Metanephros (tissue), 1 donor: ENCODE data around the gene PREB. TPM values are rescaled to one million over a fixed set of nuclear protein-coding genes. Genes with fewer than 3 reads are reported as not detected.

Experiments
- total RNA-seq: library from RNA; depleted of rRNA; stranded (reverse); fragments of >200 nt; gene quantifications from one replicate; pipeline ENCODE4 v1.2.3, GENCODE V29; 2014

The PREB gene, protein sequence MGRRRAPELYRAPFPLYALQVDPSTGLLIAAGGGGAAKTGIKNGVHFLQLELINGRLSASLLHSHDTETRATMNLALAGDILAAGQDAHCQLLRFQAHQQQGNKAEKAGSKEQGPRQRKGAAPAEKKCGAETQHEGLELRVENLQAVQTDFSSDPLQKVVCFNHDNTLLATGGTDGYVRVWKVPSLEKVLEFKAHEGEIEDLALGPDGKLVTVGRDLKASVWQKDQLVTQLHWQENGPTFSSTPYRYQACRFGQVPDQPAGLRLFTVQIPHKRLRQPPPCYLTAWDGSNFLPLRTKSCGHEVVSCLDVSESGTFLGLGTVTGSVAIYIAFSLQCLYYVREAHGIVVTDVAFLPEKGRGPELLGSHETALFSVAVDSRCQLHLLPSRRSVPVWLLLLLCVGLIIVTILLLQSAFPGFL
- total RNA-seq, result 27.2 TPM

DNA sequence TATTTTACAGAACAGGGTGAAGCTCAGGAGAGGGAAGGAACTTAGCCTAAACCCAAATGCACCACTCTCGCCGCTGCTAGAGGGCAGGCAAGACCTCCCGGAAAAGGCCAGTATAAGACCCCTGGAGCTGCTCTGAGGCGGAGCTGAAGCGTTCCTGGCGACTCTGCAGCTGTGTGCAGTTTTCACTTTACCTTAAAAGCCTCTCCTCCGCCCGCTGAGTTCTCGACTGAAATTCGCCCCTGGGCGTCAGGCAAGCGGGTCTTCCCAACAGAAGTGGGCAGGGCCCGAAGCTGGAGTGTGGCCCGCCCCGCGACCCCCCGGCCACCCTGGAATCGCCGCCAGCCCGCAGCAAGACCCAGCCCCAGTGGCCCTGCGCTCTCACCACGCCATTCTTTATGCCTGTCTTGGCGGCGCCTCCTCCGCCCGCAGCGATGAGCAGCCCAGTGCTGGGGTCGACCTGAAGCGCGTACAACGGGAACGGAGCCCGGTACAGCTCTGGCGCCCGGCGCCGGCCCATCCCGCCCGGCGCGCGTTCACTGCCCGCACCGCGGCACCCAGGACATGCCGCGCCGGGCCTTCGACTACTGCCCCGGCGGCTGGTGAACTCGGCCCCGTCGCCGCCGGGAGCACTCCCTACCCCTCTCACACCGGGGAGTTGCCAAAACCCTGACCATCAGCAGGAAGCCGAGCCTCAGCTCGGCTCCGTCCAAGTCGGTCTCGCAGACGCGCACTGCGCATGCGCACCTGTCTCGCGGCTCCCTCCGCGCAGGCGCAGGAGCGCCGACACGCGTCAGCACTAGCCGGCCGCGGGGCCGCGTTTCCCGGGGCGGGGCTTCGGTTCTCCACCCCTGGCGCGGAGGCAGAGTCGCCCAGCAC is at the start of gene PREB:
PREB (minus strand) TSS at position 732 of the 876 bp plus-strand sequence; CDS start at position 517, 215 bp downstream.

DNA sequence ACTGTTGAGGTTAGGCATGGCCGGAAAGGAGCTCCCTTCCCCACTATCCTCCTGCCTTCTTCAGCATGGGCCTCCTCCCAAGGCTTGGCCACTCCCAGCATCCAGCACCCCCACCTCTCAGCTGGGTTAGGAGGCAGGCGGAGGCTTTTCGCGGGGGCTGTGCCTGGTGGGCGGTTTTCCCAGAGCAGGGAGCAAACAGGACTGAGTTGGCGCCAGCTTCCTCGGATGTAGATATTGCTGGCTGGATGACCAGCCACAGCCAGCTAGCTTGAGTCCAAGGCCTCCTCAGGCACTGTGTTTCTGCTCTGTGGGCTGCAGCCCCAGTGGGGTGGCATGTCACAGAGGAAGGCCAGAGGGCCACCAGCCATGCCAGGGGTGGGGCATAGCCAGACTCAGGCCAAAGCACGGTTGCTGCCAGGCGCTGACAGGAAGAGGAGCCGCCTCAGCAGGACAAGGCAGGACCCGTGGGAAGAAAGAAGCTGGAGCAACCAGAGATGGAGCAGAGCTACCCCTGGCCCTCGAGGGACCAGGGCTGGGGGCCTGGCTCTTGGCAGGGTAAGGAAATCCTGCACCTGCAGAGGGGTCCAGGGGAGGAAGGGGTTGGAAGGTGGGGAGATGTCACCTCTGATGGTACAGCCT is 14.5 kb upstream of the PREB start, which contains the start of gene TCF23:
TCF23 (plus strand) TSS at position 204 of the 639 bp plus-strand sequence; CDS start at position 334, 130 bp downstream.

DNA sequence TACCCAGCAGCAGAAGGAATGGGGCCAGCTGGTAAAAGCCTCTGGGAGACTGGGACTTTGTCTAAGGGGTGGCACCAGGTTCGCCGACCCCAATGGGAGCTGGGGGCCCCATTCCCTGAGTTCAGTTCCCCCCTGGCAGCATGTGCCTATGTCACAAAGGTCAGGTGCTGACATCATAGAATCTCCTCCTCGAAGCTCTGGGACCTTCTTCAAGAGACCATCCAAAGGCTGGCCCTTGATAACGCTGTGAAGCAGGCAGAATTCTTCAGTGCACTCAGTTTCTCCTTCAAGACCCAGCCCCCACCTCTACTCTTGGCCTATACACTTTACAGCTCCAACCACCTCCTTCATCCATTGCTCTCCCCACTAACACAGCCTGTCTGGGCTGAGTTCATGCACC is 4.9 kb upstream of the PREB start, which contains the start of gene PRR30:
PRR30 (minus strand) TSS at position 101 of the 400 bp plus-strand sequence. CDS start 1,081 bp downstream, outside the sequence.

DNA sequence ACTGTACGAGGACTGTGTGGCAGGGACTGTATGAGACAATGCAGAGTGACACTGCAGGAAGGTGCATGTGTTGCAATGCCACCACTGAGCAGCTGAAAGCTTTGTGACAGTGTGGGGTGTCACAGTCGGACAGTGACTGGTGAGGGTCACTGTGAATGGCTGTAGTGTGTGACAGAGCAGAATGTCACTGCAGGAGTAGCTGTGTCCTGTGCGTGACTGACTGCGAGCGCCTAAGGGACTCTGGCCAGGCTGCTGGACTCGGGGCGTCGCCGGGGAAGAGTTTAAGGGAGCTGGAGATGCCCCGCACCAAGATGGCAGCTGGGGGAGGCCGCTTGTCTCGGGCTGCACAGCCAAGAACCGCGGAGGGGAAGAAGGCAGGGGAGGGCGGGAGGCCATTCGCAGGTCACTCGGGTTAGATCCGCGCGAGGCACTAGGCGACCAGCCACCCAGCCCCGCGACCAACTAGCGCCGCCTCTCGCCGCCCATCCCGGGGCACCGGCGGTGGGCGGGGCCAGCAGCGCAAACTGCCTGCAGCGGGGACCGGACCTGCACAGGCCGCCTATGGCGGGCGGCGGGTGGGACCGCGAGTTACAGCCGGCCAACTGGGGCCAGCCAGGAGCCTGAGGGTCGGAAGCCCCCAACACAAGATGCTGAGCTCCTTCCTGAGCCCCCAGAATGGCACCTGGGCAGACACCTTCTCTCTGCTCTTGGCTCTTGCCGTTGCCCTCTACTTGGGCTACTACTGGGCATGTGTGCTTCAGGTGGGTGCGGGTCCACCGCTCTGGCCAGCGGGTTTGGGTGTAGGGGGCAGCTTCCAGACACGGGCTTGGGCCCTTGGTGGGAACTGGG is 10.9 kb downstream of the PREB start, which contains the start of gene ABHD1:
ABHD1 (plus strand) TSS at position 514 of the 849 bp plus-strand sequence; CDS start at position 648, 134 bp downstream.

DNA sequence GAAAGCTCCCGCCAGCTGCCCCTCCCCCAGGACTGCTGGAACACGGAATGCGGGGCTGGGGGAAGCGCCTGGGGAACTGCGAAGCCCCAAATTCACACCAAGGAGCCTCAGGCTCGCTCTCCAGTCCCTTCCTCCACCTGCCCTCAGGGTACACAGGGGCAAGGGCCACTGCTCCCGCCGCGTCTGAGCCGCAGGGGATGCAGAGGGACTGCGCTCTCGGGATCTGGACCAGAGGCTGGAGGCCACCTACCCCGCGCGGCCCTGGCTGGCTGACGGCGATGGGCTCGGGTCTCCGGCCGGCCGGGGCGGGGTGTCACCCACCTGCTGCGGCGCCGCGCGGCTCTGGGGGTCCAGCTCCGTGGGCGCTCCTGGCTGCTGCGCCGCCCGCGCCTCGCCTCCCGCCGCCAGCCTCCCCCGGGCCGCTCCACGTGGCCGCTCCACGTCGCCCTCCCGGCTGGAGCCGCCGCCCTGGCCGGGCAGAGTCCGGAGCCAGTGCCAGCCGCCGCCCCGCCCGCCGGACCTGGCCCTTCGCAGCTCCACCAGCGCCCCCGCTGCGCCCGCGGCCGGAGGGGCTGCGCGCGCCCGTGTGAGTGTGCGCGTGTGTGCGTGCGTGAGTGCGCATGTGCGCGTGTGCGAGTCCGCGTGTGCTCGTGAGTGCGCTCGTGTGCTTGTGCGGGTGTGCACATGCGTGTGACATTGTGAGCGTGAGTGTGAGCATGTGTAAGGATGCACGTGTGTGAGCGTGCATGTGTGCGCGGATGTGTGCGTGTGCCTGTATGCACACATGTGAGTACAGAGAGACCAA is 15.7 kb downstream of the PREB start, which contains the start of gene CGREF1:
CGREF1 (minus strand) TSS at position 604 of the 805 bp plus-strand sequence. CDS start 14,762 bp downstream, outside the sequence.

DNA sequence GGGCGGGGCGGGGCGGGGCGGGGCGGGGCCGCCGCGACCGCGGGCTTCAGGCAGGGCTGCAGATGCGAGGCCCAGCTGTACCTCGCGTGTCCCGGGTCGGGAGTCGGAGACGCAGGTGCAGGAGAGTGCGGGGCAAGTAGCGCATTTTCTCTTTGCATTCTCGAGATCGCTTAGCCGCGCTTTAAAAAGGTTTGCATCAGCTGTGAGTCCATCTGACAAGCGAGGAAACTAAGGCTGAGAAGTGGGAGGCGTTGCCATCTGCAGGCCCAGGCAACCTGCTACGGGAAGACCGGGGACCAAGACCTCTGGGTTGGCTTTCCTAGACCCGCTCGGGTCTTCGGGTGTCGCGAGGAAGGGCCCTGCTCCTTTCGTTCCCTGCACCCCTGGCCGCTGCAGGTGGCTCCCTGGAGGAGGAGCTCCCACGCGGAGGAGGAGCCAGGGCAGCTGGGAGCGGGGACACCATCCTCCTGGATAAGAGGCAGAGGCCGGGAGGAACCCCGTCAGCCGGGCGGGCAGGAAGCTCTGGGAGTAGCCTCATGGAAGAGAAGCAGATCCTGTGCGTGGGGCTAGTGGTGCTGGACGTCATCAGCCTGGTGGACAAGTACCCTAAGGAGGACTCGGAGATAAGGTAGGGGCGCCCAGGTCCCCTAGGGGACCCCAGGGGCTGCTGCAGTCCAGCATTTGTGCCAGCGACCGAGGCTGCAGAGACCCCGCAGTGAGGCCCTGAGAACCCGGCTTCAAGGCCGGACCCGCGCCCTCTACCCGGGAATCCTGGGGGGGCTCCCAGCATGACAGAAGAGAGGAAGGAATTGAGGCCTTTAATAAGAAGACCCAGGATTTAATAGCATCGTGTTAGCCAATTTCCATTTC is 47.5 kb downstream of the PREB start, which contains the start of gene KHK:
KHK (plus strand) TSS at position 49 of the 870 bp plus-strand sequence; CDS start at position 537, 488 bp downstream.

Other genes starting within 250 kb of the PREB start
- gene MAPRE3, start 164.0 kb downstream of the PREB start, total RNA-seq, result 7.0 TPM
- 33.5 TPM for gene TMEM214, start 101.7 kb downstream of the PREB start, total RNA-seq
- gene AGBL5, start 83.0 kb downstream of the PREB start, total RNA-seq, result 31.6 TPM
- gene OST4, start 63.0 kb downstream of the PREB start, total RNA-seq, result 166 TPM
- 164 TPM for gene EMILIN1, start 56.0 kb downstream of the PREB start, total RNA-seq
- 18.2 TPM for gene KHK, start 47.9 kb downstream of the PREB start, total RNA-seq
- gene CGREF1, start 15.5 kb downstream of the PREB start, total RNA-seq, result 3.6 TPM
- gene ABHD1, start 10.8 kb downstream of the PREB start, total RNA-seq, result 0.47 TPM
- not detected for gene PRR30, start 4.8 kb upstream of the PREB start, total RNA-seq
- 0.35 TPM for gene TCF23, start 14.4 kb upstream of the PREB start, total RNA-seq
- gene ATRAID, start 77.4 kb upstream of the PREB start, total RNA-seq, result 146 TPM
- 31.8 TPM for gene SLC5A6, start 77.6 kb upstream of the PREB start, total RNA-seq
- gene CAD, start 82.7 kb upstream of the PREB start, total RNA-seq, result 52.7 TPM
- 2.2 TPM for gene SLC30A3, start 128.4 kb upstream of the PREB start, total RNA-seq
- gene DNAJC5G, start 140.8 kb upstream of the PREB start, total RNA-seq, result 0.12 TPM
- 10.4 TPM for gene TRIM54, start 147.8 kb upstream of the PREB start, total RNA-seq
- 2.5 TPM for gene UCN, start 173.8 kb upstream of the PREB start, total RNA-seq
- gene MPV17, start 188.5 kb upstream of the PREB start, total RNA-seq, result 36.4 TPM
- gene GTF3C2, start 222.1 kb upstream of the PREB start, total RNA-seq, result 47.6 TPM
- gene EIF2B4, start 235.7 kb upstream of the PREB start, total RNA-seq, result 18.6 TPM
- gene SNX17, start 236.0 kb upstream of the PREB start, total RNA-seq, result 75.7 TPM
- gene ZNF513, start 246.1 kb upstream of the PREB start, total RNA-seq, result 14.4 TPM